A673 (cell line): ENCODE measurements around the gene DCAF8. TPM values are rescaled to one million over a fixed set of nuclear protein-coding genes. Genes with fewer than 3 reads are reported as not detected.

Experiments
- BruUV-seq: library from RNA; stranded (reverse); fragments of 400-500 nt; replicated peaks from 2 replicates; lab custom pipeline; 2021; lab: Mats Ljungman, UMichigan
- CTCF ChIA-PET: fragments of 300-600 bp; sonication (Branson Sonifier 250); formaldehyde crosslinking; loops from one replicate; lab custom pipeline; 2022; ENCODE audit warnings: antibody characterized with exemption; lab: Charles Lee
- POLR2A ChIA-PET: fragments of 300-600 bp; sonication (Branson Sonifier 250); formaldehyde crosslinking; loops from one replicate; lab custom pipeline; 2022; ENCODE audit warnings: antibody characterized with exemption; ENCODE audit not compliant: low non-redundant PET; lab: Charles Lee
- DNase-seq: peaks from one replicate; pipeline ENCODE4 v3.0.0-alpha.2; 2015; ENCODE audit warnings: low spot score
- H3K27ac ChIP-seq: fragments of 200-600 bp; sonication (generic); 2 replicates; pipeline ENCODE4 v1.5.1; 2016; ENCODE audit warnings: mixed run types, low read depth, mild to moderate bottlenecking, mixed read lengths, antibody characterized with exemption, low read length; ENCODE audit not compliant: poor library complexity, severe bottlenecking
- H3K27me3 ChIP-seq: fragments of 200-600 bp; sonication (generic); replicated peaks from 2 replicates; pipeline ENCODE4 v1.6.1; 2017; ENCODE audit warnings: mixed run types, low read depth, mild to moderate bottlenecking, mixed read lengths, antibody characterized with exemption, low read length; ENCODE audit not compliant: insufficient read depth, poor library complexity
- H3K36me3 ChIP-seq: fragments of 200-600 bp; sonication (generic); 2 replicates; pipeline ENCODE4 v1.6.1; 2016; ENCODE audit warnings: mixed run types, mild to moderate bottlenecking, mixed read lengths, antibody characterized with exemption, low read length; ENCODE audit not compliant: insufficient read depth, poor library complexity, severe bottlenecking
- H3K4me1 ChIP-seq: fragments of 200-600 bp; sonication (generic); 2 replicates; pipeline ENCODE4 v1.6.1; 2017; ENCODE audit warnings: mixed run types, mild to moderate bottlenecking, mixed read lengths, antibody characterized with exemption, low read length; ENCODE audit not compliant: insufficient read depth, poor library complexity, severe bottlenecking
- H3K4me3 ChIP-seq: fragments of 200-600 bp; sonication (generic); 2 replicates; pipeline ENCODE4 v1.5.1; 2016; ENCODE audit warnings: low read depth, mixed run types, mild to moderate bottlenecking, mixed read lengths, low read length; ENCODE audit not compliant: poor library complexity, severe bottlenecking
- H3K9me3 ChIP-seq: fragments of 200-600 bp; sonication (generic); 2 replicates; pipeline ENCODE4 v1.6.1; 2016; ENCODE audit warnings: mixed run types, low read depth, mild to moderate bottlenecking, mixed read lengths, antibody characterized with exemption, low read length; ENCODE audit not compliant: poor library complexity, severe bottlenecking
- EZH2 ChIP-seq: fragments of 200-600 bp; sonication (generic); IDR thresholded peaks from 2 replicates; pipeline ENCODE4 v1.6.1; 2017; ENCODE audit warnings: borderline replicate concordance, low read depth, mild to moderate bottlenecking, mixed read lengths, antibody characterized with exemption, low read length; ENCODE audit not compliant: poor library complexity, severe bottlenecking
- intact Hi-C: fragments of 100-400 bp; cut with micrococcal nuclease; formaldehyde crosslinking; loops from one replicate; pipeline ENCODE4 v1.10.0; 2022; ENCODE audit not compliant: unreplicated experiment
- total RNA-seq: library from RNA; stranded (reverse); gene quantifications from 2 replicates; pipeline ENCODE4 v1.2.3, GENCODE V29; 2021
- TF ChIP-seq, protein P1 (sequence below): fragments of 300-800, 200-600 bp; sonication (generic); conservative IDR thresholded peaks from 2 replicates; pipeline ENCODE4 v1.5.1; 2017; ENCODE audit warnings: low read depth, mild to moderate bottlenecking, antibody characterized with exemption, low read length, moderate library complexity, mixed read lengths

DCAF8 gene
- total RNA-seq, 1 experiment from 2014 or later: 108 TPM

GRCh38 chr1:160166166-160166868 is 96.0 kb downstream of the DCAF8 start:
- H3K9me3 ChIP-seq: no peaks in the 10 kb centered on the region
- no peak overlapping the region for H3K27ac ChIP-seq
- no peak for DNase-seq
- POLR2A ChIA-PET: no interaction called here
- intact Hi-C loops: no loop called here
- TF ChIP-seq, protein P1, sequence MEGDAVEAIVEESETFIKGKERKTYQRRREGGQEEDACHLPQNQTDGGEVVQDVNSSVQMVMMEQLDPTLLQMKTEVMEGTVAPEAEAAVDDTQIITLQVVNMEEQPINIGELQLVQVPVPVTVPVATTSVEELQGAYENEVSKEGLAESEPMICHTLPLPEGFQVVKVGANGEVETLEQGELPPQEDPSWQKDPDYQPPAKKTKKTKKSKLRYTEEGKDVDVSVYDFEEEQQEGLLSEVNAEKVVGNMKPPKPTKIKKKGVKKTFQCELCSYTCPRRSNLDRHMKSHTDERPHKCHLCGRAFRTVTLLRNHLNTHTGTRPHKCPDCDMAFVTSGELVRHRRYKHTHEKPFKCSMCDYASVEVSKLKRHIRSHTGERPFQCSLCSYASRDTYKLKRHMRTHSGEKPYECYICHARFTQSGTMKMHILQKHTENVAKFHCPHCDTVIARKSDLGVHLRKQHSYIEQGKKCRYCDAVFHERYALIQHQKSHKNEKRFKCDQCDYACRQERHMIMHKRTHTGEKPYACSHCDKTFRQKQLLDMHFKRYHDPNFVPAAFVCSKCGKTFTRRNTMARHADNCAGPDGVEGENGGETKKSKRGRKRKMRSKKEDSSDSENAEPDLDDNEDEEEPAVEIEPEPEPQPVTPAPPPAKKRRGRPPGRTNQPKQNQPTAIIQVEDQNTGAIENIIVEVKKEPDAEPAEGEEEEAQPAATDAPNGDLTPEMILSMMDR: no peak
- TF ChIP-seq EZH2: no peak
- no peak overlapping the region for H3K4me3 ChIP-seq
- peaks cover 17% of the 10 kb centered on the region for H3K4me1 ChIP-seq
- no peaks in the 10 kb centered on the region for H3K36me3 ChIP-seq
- H3K27me3 ChIP-seq: no peaks in the 10 kb centered on the region
- BruUV-seq: no TSS peak
- CTCF ChIA-PET: no interaction called here

Other genes with a start within 250 kb of the DCAF8 start
- gene PIGM, start 230.6 kb downstream of the DCAF8 start, total RNA-seq: 4.6 and 5.3 TPM in 2 replicates
- gene KCNJ10, start 192.4 kb downstream of the DCAF8 start, total RNA-seq: not detected in 2 replicates
- gene KCNJ9, start 181.0 kb downstream of the DCAF8 start, total RNA-seq: not detected in 2 replicates
- gene IGSF8, start 163.9 kb downstream of the DCAF8 start, total RNA-seq: 14.0 and 18.1 TPM in 2 replicates
- not detected in 2 replicates for gene ATP1A2, start 146.8 kb downstream of the DCAF8 start, total RNA-seq
- not detected in 2 replicates for gene ATP1A4, start 110.9 kb downstream of the DCAF8 start, total RNA-seq
- not detected in 2 replicates for gene CASQ1, start 72.0 kb downstream of the DCAF8 start, total RNA-seq
- gene PEA15, start 57.2 kb downstream of the DCAF8 start, total RNA-seq: 69.6 and 87.7 TPM in 2 replicates
- 67.0 and 69.1 TPM in 2 replicates for gene PEX19, start 22.6 kb upstream of the DCAF8 start, total RNA-seq
- gene COPA, start 80.7 kb upstream of the DCAF8 start, total RNA-seq: 134 and 166 TPM in 2 replicates
- gene NCSTN, start 80.8 kb upstream of the DCAF8 start, total RNA-seq: 58.0 and 64.6 TPM in 2 replicates
- gene NHLH1, start 104.5 kb upstream of the DCAF8 start, total RNA-seq: 0.43 and 0.55 TPM in 2 replicates
- 20.9 and 22.7 TPM in 2 replicates for gene VANGL2, start 138.0 kb upstream of the DCAF8 start, total RNA-seq